ENCODE measurements around the gene GFER.
"Not testable (repeated sequence)": the region's sequence is repeated elsewhere in the genome, so short reads cannot be mapped to it uniquely, and the experiment has no call there.

GFER gene

GRCh38 chr16:2026461-2027023, 42.5 kb downstream of the GFER start, which contains the start of gene NHERF2:
NHERF2 (plus strand) TSS chr16:2026902; CDS start chr16:2027006, 104 bp downstream.
- no peak for DNase-seq (ENCODE audit: low read depth)

- DNase-seq (ENCODE audit: low read depth) = no peak
These were observed 43.3 kb downstream of the GFER start for GRCh38 chr16:2027024-2028010.

GRCh38 chr16:2028146-2028545, 44.2 kb downstream of the GFER start:
- no peak for DNase-seq (ENCODE audit: low read depth)

- no peak for DNase-seq (ENCODE audit: low read depth)
These were observed 44.7 kb downstream of the GFER start for GRCh38 chr16:2028620-2029220.

GRCh38 chr16:2029350-2029749, 45.4 kb downstream of the GFER start:
- DNase-seq (ENCODE audit: low read depth) = no peak

- no peak for DNase-seq (ENCODE audit: low read depth)
These were observed 46.0 kb downstream of the GFER start for GRCh38 chr16:2030036-2030435.

GRCh38 chr16:2031081-2031577, 47.1 kb downstream of the GFER start:
- DNase-seq (ENCODE audit: low read depth) = no peak

- DNase-seq (ENCODE audit: low read depth) = peak; percentile 36
These were observed 48.5 kb downstream of the GFER start for GRCh38 chr16:2032285-2033056.

GRCh38 chr16:2033057-2033908, 49.3 kb downstream of the GFER start:
- DNase-seq (ENCODE audit: low read depth) = peak; percentile 87

- not testable (repeated sequence) for DNase-seq (ENCODE audit: low read depth)
These were observed 50.1 kb downstream of the GFER start for GRCh38 chr16:2033909-2034695.

GRCh38 chr16:2034696-2035430, 50.9 kb downstream of the GFER start:
- no peak for DNase-seq (ENCODE audit: low read depth)

GRCh38 chr16:2035431-2036199, 51.6 kb downstream of the GFER start:
- peak; percentile 97 for DNase-seq (ENCODE audit: low read depth)

- DNase-seq (ENCODE audit: low read depth) = no peak
These were observed 52.4 kb downstream of the GFER start for GRCh38 chr16:2036200-2036966.

GRCh38 chr16:2037115-2037514, 53.1 kb downstream of the GFER start:
- DNase-seq (ENCODE audit: low read depth) = no peak
